KMS-11 (cell line): Measurements from ENCODE around the gene LCLAT1.

Experiments
- H2AFZ ChIP-seq: fragments of 200-600 bp; sonication (generic); 2 replicates; pipeline ENCODE4 v1.6.1; 2016; ENCODE audit warnings: antibody characterized with exemption, mixed run types, low read depth
- H3K27ac ChIP-seq: fragments of 200-600 bp; sonication (generic); 2 replicates; pipeline ENCODE4 v1.6.1; 2016; ENCODE audit warnings: mild to moderate bottlenecking, mixed run types
- H3K27me3 ChIP-seq: fragments of 200-600 bp; sonication (generic); 2 replicates; pipeline ENCODE4 v1.6.1; 2017; ENCODE audit warnings: mild to moderate bottlenecking, low read depth, mixed run types, moderate library complexity; ENCODE audit not compliant: insufficient read depth
- H3K36me3 ChIP-seq: fragments of 200-600 bp; sonication (generic); 2 replicates; pipeline ENCODE4 v1.6.1; 2017; ENCODE audit warnings: mild to moderate bottlenecking, mixed run types; ENCODE audit not compliant: insufficient read depth
- H3K4me1 ChIP-seq: fragments of 200-600 bp; sonication (generic); 2 replicates; pipeline ENCODE4 v1.6.1; 2016; ENCODE audit warnings: mild to moderate bottlenecking, low read depth, mixed run types; ENCODE audit not compliant: poor library complexity, severe bottlenecking
- H3K4me2 ChIP-seq: fragments of 200-600 bp; sonication (generic); 2 replicates; pipeline ENCODE4 v1.7.0; 2016; ENCODE audit warnings: mild to moderate bottlenecking, mixed run types
- H3K4me3 ChIP-seq: fragments of 200-600 bp; sonication (generic); IDR thresholded peaks from 2 replicates; pipeline ENCODE4 v1.6.1; 2017; ENCODE audit warnings: low read depth, low read length, mixed read lengths; ENCODE audit not compliant: insufficient read depth
- H3K79me2 ChIP-seq: fragments of 200-600 bp; sonication (generic); 2 replicates; pipeline ENCODE4 v1.6.1; 2016; ENCODE audit warnings: low read depth, mixed run types; ENCODE audit not compliant: insufficient read depth
- H3K9ac ChIP-seq: fragments of 200-600 bp; sonication (generic); 2 replicates; pipeline ENCODE4 v1.6.1; 2016; ENCODE audit warnings: mild to moderate bottlenecking, mixed run types
- H4K20me1 ChIP-seq: fragments of 200-600 bp; sonication (generic); 2 replicates; pipeline ENCODE4 v1.6.1; 2016; ENCODE audit warnings: mild to moderate bottlenecking, mixed run types; ENCODE audit not compliant: insufficient read depth
- TF ChIP-seq, protein P1 (sequence below): fragments of 200-600 bp; sonication (generic); conservative IDR thresholded peaks from 2 replicates; pipeline ENCODE4 v1.6.1; 2017; ENCODE audit warnings: low read depth, mild to moderate bottlenecking, antibody characterized with exemption, low read length, moderate library complexity, mixed read lengths

LCLAT1 gene

DNA sequence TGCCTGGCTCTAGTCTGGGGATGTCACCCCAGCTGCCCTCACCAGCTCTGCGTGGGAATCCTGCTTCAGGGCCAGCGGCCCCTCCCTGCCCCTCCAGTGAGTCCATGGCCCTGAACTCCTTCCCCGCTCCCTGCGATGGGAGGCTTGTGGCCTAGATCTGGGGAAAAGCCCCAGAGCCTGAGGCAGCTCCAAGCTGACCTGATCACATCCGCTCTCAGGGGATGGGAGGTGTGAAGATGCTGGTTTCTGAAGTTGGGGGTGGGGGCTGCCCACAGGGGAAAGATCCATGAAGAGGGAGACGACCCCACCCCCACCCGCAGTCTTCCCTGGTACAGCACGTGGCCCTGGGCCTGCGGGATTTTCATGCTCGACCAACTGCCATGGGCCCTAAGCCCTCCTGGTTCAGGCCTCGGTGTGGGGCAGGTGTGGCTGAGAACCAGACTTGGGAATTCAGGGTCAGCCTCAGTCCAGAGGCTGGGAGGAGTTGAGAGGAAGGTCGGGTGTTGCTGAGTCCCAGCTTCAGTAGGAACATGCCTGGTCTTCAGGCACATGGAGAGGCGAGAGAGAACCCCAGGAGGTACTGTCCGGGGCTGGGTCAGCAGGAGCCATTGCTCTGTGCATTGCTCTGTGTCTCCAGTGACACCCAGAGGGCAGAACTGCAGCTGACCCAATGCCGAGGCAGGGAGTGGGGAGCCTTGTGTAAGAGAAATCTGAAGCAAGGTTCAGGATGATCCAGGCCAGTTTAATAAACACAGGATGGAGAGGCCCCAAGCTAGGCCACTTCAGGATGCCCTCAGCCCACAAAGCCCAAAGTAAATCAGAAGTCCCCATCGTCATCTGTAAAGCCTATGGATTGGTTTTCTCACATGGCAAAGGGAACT, 245.1 kb downstream of the LCLAT1 start:
- TF ChIP-seq, protein P1, sequence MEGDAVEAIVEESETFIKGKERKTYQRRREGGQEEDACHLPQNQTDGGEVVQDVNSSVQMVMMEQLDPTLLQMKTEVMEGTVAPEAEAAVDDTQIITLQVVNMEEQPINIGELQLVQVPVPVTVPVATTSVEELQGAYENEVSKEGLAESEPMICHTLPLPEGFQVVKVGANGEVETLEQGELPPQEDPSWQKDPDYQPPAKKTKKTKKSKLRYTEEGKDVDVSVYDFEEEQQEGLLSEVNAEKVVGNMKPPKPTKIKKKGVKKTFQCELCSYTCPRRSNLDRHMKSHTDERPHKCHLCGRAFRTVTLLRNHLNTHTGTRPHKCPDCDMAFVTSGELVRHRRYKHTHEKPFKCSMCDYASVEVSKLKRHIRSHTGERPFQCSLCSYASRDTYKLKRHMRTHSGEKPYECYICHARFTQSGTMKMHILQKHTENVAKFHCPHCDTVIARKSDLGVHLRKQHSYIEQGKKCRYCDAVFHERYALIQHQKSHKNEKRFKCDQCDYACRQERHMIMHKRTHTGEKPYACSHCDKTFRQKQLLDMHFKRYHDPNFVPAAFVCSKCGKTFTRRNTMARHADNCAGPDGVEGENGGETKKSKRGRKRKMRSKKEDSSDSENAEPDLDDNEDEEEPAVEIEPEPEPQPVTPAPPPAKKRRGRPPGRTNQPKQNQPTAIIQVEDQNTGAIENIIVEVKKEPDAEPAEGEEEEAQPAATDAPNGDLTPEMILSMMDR, result no peak
- Histone ChIP-seq H3K79me2 (no peaks in the 10 kb centered on the region), H4K20me1 (no peaks in the 10 kb centered on the region), H3K27me3 (no peaks in the 10 kb centered on the region), H3K4me3 (no peak overlapping the region), H3K27ac (no peak overlapping the region), H3K9ac (no peak overlapping the region), H2AFZ (no peak overlapping the region), H3K4me1 (no peaks in the 10 kb centered on the region), H3K4me2 (no peak overlapping the region), H3K36me3 (no peaks in the 10 kb centered on the region)

DNA sequence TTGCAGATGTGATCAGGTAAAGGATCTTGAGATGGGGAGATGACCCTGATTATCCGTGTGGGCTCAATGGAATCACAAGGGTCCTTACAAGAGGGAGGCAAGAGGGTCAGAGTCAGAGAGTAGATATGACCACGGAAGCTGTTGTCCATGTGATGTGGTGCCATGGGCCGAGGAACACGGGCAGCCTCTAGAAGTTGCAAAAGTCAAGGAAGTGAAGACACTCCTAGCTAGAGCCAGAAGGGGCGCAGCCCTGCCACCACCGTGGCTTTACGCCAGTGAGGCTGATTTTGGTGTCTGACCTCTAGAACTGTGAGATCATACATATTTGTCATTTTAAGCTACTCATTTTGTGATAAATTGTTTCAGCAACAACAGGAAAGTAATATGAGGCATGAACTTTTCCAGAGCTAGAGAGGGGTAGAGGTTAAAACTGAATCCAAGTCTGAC, 245.8 kb downstream of the LCLAT1 start:
- Histone ChIP-seq H3K4me3 (no peak overlapping the region), H3K36me3 (no peaks in the 10 kb centered on the region), H3K4me2 (no peak overlapping the region), H4K20me1 (no peaks in the 10 kb centered on the region), H3K4me1 (no peaks in the 10 kb centered on the region), H3K27me3 (no peaks in the 10 kb centered on the region), H2AFZ (no peak overlapping the region), H3K27ac (no peak overlapping the region), H3K9ac (no peak overlapping the region), H3K79me2 (no peaks in the 10 kb centered on the region)
- TF ChIP-seq, protein P1, result no peak
